ENCODE results near the gene TBC1D7.

DNA sequence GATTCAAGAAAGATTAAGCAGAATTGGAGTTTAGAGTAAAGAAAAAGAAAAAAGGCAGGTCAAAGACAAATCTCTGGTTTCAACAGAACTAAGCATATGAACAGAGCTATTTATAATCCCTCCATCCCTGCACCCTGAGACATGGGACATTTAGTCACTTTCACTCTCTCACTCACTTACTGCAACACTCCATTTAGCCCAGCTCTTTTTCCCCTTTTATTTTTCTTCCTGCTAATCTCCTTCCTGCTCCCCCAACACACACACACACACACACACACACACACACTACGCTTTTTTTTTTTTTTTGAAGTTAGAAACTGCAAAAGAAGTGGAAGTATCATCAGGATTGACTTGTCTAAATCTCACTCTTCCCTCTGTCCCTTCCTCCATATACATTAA is 45.1 kb upstream of the TBC1D7 start:
- TF ChIP-seq SMC3 (conservative IDR thresholded peaks at IDR 0.05; ENCODE audit: poor library complexity) (no peak), CTCF (IDR thresholded peaks at IDR 0.05; ENCODE audit: poor library complexity, severe bottlenecking) (no peak), POLR2AphosphoS5 (IDR thresholded peaks at IDR 0.05) (no peak), RAD21 (conservative IDR thresholded peaks at IDR 0.05) (no peak), EZH2 (IDR thresholded peaks at IDR 0.05; ENCODE audit: borderline replicate concordance, insufficient read depth, low read length, poor library complexity, severe bottlenecking) (no peak)
- TF ChIP-seq, protein P1, sequence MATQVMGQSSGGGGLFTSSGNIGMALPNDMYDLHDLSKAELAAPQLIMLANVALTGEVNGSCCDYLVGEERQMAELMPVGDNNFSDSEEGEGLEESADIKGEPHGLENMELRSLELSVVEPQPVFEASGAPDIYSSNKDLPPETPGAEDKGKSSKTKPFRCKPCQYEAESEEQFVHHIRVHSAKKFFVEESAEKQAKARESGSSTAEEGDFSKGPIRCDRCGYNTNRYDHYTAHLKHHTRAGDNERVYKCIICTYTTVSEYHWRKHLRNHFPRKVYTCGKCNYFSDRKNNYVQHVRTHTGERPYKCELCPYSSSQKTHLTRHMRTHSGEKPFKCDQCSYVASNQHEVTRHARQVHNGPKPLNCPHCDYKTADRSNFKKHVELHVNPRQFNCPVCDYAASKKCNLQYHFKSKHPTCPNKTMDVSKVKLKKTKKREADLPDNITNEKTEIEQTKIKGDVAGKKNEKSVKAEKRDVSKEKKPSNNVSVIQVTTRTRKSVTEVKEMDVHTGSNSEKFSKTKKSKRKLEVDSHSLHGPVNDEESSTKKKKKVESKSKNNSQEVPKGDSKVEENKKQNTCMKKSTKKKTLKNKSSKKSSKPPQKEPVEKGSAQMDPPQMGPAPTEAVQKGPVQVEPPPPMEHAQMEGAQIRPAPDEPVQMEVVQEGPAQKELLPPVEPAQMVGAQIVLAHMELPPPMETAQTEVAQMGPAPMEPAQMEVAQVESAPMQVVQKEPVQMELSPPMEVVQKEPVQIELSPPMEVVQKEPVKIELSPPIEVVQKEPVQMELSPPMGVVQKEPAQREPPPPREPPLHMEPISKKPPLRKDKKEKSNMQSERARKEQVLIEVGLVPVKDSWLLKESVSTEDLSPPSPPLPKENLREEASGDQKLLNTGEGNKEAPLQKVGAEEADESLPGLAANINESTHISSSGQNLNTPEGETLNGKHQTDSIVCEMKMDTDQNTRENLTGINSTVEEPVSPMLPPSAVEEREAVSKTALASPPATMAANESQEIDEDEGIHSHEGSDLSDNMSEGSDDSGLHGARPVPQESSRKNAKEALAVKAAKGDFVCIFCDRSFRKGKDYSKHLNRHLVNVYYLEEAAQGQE (IDR thresholded peaks at IDR 0.05; ENCODE audit: borderline replicate concordance) = no peak
